Measurements from ENCODE around the gene SERPINE1.
A peak's percentile ranks its signal among the peaks of the same experiment; 100 is the strongest.

The SERPINE1 gene

DNA sequence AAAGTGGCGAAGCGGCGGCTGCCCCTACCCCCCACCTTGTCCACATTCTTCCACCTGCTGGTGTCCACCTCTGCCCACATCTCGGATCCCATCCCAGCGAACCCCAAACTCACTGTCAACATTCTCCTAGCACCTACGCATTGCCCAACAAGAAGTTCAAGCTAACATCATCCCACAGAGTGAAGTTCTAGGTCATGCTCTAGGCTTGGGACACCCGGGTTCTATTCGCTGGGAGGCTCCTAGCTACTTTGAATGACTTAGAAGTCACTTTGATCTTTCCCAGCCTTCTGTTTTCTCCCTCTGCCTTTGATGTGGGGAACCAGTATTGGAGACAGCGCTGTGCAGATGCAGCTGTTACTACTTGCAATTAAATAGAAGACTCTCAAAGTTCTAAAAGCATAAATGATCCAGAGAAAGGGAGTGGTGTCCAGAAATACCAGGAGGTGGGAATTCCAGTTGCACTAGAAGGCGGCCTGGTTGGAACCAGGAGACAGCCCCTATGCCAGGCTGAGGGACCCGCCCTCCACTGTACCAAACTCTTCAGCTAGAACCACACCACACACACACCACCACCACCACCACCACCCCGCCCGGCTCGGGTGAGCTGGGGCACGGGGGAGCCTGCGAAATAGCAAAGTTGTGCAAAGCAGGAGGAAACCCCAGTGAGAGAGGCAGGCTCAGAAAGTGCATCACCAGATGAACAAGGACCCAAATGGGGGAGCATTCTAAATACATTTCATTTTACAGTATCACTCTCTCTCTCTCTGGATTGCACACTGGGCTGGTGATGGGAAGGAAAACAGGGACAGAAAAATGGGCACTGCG is 43.9 kb downstream of the SERPINE1 start:
- no peak for DNase-seq

- no peak for DNase-seq
These were observed 44.5 kb downstream of the SERPINE1 start for GRCh38 chr7:101171442-101171837.

DNA sequence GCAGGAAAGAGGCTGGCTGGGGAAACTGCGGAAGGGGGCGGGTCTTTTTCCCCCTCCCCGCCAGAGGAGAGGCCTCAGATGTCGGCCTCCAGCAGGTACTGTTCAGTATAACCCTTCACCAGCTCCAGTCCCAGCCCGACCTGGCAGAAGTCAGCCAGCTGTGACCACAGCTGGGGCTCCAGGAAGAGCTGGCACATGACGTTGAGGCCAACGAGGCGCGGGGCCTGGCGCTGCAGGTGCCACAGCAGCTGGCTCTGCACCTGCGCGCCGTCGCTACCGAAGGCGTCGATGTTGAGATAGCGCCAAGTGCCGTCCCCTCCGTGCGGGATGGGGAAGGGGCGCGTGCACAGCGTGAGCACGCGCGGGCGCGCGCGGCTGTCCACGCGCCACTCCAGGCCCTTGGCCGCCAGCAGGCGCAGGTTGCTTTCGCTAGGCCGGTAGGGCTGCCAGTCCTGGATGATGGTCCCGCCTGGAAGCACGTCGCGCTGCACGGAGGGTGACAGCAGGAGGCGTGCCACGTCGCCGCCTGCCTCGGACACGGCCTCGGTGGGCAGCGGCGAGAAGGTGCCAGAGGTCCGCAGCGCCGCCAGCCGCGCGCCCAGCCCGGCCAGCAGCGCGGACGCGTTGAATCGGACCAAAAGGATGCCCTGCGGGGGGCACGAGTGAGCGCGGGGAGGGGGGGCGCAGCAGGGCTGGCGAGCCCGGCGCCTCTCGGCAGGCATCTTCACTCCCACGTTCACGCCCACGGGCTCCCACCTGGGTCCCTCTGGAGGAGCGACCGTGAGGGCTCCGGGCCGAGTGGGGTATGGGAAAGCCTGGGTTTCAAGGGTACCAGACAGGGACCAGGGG is 45.3 kb downstream of the SERPINE1 start:
- DNase-seq: peak; percentile 59

- peak; percentile 48 for DNase-seq
These were observed 46.2 kb downstream of the SERPINE1 start for GRCh38 chr7:101172854-101173751.

- DNase-seq: peak; percentile 44
These were observed 46.9 kb downstream of the SERPINE1 start for GRCh38 chr7:101173752-101174244.

GRCh38 chr7:101174322-101174854 is 47.5 kb downstream of the SERPINE1 start:
- DNase-seq: no peak

GRCh38 chr7:101175664-101176063 is 48.8 kb downstream of the SERPINE1 start:
- no peak for DNase-seq

- no peak for DNase-seq
These were observed 50.7 kb downstream of the SERPINE1 start for GRCh38 chr7:101177644-101178043.

GRCh38 chr7:101179117-101179516 is 52.2 kb downstream of the SERPINE1 start:
- DNase-seq: peak; percentile 59

GRCh38 chr7:101179713-101180112 is 52.8 kb downstream of the SERPINE1 start:
- no peak for DNase-seq

DNA sequence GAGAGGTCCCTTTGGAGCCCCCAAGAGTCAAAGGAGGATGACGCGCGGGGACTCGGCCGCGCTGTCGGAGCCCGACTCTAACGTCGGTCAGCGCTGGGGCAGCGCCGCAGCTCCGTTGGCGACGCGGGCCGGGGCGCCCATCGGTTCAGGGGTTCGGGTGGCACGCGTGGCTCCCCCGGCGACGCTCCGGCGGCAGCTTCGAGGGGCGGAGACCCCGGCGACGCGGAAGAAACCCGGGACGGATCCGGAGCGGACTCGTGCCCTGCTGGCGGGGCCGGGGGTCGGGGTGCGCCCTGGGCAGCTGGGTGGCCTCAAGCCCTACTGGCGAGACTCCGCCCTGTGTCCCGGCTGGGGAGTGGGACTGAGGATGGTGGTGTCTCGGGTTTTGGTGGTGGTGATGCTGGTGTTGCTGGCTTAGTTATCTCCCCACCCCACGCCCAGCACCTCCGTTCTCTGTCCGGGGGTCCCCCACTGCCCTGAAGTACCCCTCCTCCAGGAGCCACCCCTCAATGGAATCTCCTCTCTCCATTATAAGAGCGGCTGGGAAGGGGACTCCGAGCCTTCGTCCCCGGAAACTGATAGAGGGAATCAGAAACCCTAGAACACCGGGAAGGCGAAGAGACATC is 53.3 kb downstream of the SERPINE1 start, which contains the start of gene NAT16:
NAT16 (minus strand) TSS at position 164 of the 626 bp plus-strand sequence. CDS start 5,486 bp downstream, outside the sequence.
- peak; percentile 66 for DNase-seq

DNA sequence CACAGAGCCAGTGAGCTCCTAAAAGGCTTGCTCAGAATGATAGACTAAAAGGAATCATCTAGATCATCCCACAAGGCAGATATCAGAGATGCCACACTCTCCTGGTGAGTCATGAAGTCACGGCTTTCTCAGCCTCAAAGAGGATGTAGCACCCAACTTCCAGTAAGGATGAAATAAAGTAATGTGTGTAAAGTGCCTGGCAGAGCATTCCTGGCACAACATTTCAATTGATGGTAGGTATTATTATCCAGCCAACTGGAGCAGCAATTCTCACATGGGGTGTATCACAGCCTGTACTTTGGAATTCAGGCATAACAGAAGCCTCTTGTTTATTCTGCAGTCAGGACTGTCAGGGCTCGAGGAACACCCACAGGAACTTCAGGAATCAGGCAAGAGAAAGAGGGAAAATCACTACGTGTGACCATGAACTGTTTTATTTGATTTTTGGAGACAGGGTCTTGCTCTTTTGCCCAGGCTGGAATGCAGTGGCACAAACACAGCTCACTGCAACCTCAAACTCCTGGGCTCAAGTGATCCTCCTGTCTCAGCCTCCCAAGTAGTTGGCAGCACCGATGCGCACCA is 58.4 kb downstream of the SERPINE1 start:
- DNase-seq: no peak

GRCh38 chr7:101186194-101186593 is 59.3 kb downstream of the SERPINE1 start:
- no peak for DNase-seq

- no peak for DNase-seq
These were observed 60.0 kb downstream of the SERPINE1 start for GRCh38 chr7:101186844-101187428.

All from retina (tissue), 1 donor.